ENCODE results near the gene EIF2A. TPM values are rescaled to one million over a fixed set of nuclear protein-coding genes. Genes with fewer than 3 reads are reported as not detected.

The EIF2A gene
- total and polyA plus RNA-seq, 8 donors, result 46.4 to 89.1 (median 63.9) TPM

GRCh38 chr3:150520408-150520807 lies 26.2 kb upstream of the EIF2A start:
- DNase-seq, result no peak
- WGBS, 2 donors, result 77 to 80% methylated on average over 22 to 24 of the region's 24 CpGs

GRCh38 chr3:150521463-150521862 lies 25.1 kb upstream of the EIF2A start:
- Histone ChIP-seq H3K4me1 (no peaks in the 10 kb centered on the region), H3K9me3 (no peaks in the 10 kb centered on the region), H3K27ac (no peak overlapping the region), H3K36me3 (no peaks in the 10 kb centered on the region), H3K4me3 (no peak overlapping the region), H3K27me3 (no peaks in the 10 kb centered on the region)
- ATAC-seq (no peak), FAIRE-seq (no peak), DNase-seq (no peak)
- 74 to 84% methylated on average over 2 of the region's 2 CpGs for WGBS, 2 donors
- intact Hi-C loops (cut with DNase I), result no loop called here
- no peak for TF ChIP-seq CTCF (IDR thresholded peaks at IDR 0.05)

More at GRCh38 chr3:150520408-150520807, 26.2 kb upstream of the EIF2A start:
- Histone ChIP-seq H3K4me3 (no peak overlapping the region), H3K27me3 (no peaks in the 10 kb centered on the region), H3K36me3 (no peaks in the 10 kb centered on the region), H3K4me1 (no peaks in the 10 kb centered on the region), H3K9me3 (no peaks in the 10 kb centered on the region), H3K27ac (no peak overlapping the region)
- FAIRE-seq (no peak), ATAC-seq (no peak)
- intact Hi-C loops (cut with DNase I), result no loop called here
- TF ChIP-seq CTCF (IDR thresholded peaks at IDR 0.05), result no peak

- Histone ChIP-seq H3K27ac (no peak overlapping the region), H3K9me3 (no peaks in the 10 kb centered on the region), H3K27me3 (no peaks in the 10 kb centered on the region), H3K4me1 (no peaks in the 10 kb centered on the region), H3K4me3 (no peak overlapping the region), H3K36me3 (no peaks in the 10 kb centered on the region)
- TF ChIP-seq CTCF (IDR thresholded peaks at IDR 0.05), result no peak
- intact Hi-C loops (cut with DNase I), result no loop called here
- DNase-seq (no peak), FAIRE-seq (no peak), ATAC-seq (no peak)
- WGBS, 2 donors, result 65 to 73% methylated on average over 2 of the region's 2 CpGs
Observed at GRCh38 chr3:150523538-150523937, 23.0 kb upstream of the EIF2A start.

- 61 to 69% methylated on average over 10 of the region's 10 CpGs for WGBS, 2 donors
- DNase-seq, result no peak
- no peak overlapping the region for H3K27ac ChIP-seq
- FAIRE-seq, result no peak
- H3K4me3 ChIP-seq, result no peak overlapping the region
- TF ChIP-seq CTCF (IDR thresholded peaks at IDR 0.05), result no peak
- no peaks in the 10 kb centered on the region for H3K4me1 ChIP-seq
- H3K36me3 ChIP-seq, result no peaks in the 10 kb centered on the region
- no peaks in the 10 kb centered on the region for H3K9me3 ChIP-seq
- no peak for ATAC-seq
- intact Hi-C loops (cut with DNase I), result no loop called here
- H3K27me3 ChIP-seq, result no peaks in the 10 kb centered on the region
Observed at GRCh38 chr3:150527464-150528255, 18.9 kb upstream of the EIF2A start.

- FAIRE-seq, result peak; percentile 89
- intact Hi-C loops (cut with DNase I), result no loop called here
Observed at GRCh38 chr3:150528354-150528797, 18.2 kb upstream of the EIF2A start.

More at GRCh38 chr3:150528354-150528797, 18.2 kb upstream of the EIF2A start:
- Histone ChIP-seq H3K27ac (no peak overlapping the region), H3K4me3 (no peak overlapping the region), H3K27me3 (no peaks in the 10 kb centered on the region), H3K9me3 (no peaks in the 10 kb centered on the region), H3K36me3 (no peaks in the 10 kb centered on the region), H3K4me1 (no peaks in the 10 kb centered on the region)
- peak in 2 of 4 donors; percentile 68 to 69 for ATAC-seq
- DNase-seq, result no peak
- peak in 2 of 4 donors; percentile 26 to 33 for TF ChIP-seq CTCF (IDR thresholded peaks at IDR 0.05)
- 3 to 5% methylated on average over 2 of the region's 2 CpGs for WGBS, 2 donors

All from pancreas (tissue), 10 donors.